AG09319 (cell line): ENCODE measurements around the gene GRID1.

ENCODE experiments used
- DNase-seq: peaks from one replicate; pipeline ENCODE4 v3.0.0-alpha.2; 2010; ENCODE audit warnings: low read depth; ENCODE audit errors: extremely low read depth
- TF ChIP-seq, protein P1 (sequence below): IDR thresholded peaks from 2 replicates; pipeline ENCODE4 v1.5.1; 2011; ENCODE audit warnings: low read depth, mild to moderate bottlenecking, inconsistent platforms, low read length, moderate library complexity

Gene GRID1

DNA sequence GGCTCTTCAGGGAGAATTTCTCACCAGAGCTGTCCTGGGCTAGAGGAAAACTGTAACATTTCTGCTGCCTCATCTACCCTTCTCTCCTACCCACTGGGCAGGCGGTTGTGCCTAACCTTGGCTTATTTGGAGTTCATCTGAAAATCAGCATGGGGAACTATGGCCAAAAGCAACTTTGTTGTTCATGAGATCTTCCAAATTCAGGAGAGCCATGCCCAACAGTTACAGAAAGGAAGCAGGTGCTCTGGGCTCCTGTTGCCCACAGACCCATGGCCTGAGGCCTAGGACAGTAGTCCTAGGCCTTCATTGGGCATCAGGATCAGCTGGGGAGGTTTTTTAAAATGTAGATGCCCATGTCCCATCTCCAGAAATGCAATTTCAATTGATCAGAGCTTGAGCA, 85.2 kb downstream of the GRID1 start:
- DNase-seq = no peak
- TF ChIP-seq, protein P1, sequence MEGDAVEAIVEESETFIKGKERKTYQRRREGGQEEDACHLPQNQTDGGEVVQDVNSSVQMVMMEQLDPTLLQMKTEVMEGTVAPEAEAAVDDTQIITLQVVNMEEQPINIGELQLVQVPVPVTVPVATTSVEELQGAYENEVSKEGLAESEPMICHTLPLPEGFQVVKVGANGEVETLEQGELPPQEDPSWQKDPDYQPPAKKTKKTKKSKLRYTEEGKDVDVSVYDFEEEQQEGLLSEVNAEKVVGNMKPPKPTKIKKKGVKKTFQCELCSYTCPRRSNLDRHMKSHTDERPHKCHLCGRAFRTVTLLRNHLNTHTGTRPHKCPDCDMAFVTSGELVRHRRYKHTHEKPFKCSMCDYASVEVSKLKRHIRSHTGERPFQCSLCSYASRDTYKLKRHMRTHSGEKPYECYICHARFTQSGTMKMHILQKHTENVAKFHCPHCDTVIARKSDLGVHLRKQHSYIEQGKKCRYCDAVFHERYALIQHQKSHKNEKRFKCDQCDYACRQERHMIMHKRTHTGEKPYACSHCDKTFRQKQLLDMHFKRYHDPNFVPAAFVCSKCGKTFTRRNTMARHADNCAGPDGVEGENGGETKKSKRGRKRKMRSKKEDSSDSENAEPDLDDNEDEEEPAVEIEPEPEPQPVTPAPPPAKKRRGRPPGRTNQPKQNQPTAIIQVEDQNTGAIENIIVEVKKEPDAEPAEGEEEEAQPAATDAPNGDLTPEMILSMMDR = no peak

DNA sequence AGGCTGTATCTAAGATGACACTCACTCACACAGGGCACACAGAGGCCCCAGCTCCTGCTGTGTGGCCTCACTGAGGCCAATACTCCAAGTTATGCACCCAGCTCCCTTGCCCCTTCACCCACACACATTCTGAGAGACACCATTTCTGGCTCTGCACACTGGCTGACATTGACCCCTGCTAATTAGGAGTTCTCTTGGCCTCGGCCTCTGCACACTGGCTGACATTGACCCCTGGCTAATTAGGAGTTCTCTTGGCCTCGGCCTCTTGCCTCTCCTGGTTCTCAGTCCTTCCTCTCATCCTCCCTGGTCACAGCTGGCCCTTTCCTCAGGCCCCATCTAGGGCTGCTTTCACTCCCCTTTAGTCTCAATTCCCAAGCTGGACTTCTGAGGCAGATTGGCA, 97.3 kb downstream of the GRID1 start:
- no peak for DNase-seq
- TF ChIP-seq, protein P1 = no peak

GRCh38 chr10:86267286-86268195, 99.1 kb downstream of the GRID1 start:
- DNase-seq = no peak
- TF ChIP-seq, protein P1 = no peak

GRCh38 chr10:86266446-86267242, 100.0 kb downstream of the GRID1 start:
- no peak for DNase-seq
- TF ChIP-seq, protein P1 = no peak

GRCh38 chr10:86265895-86266259, 100.7 kb downstream of the GRID1 start:
- DNase-seq = no peak
- TF ChIP-seq, protein P1 = no peak

GRCh38 chr10:86265236-86265894, 101.2 kb downstream of the GRID1 start:
- no peak for DNase-seq
- TF ChIP-seq, protein P1 = no peak
